RWPE1 (cell line): ENCODE data around the gene BAIAP3.

Experiments
- CTCF ChIA-PET: fragments of 350-600 bp; sonication (Branson Sonifier 250); formaldehyde crosslinking; extraction: SDS; loops from one replicate; lab custom pipeline; 2021; lab: Yijun Ruan, JAX
- POLR2A ChIA-PET: fragments of 400-600 bp; formaldehyde crosslinking; extraction: SDS; loops from one replicate; lab custom pipeline; 2020; ENCODE audit warnings: antibody characterized with exemption; ENCODE audit not compliant: low non-redundant PET; lab: Yijun Ruan, JAX
- DNase-seq: peaks from one replicate; pipeline ENCODE4 v3.0.0; 2012; ENCODE audit warnings: low spot score
- H3K27ac ChIP-seq: fragments of 450-650 bp; 2 replicates; pipeline ENCODE4 v1.5.1; 2017
- TF ChIP-seq, protein P1 (sequence below): fragments of 450-650 bp; conservative IDR thresholded peaks from 2 replicates; pipeline ENCODE4 v1.5.1; 2017; ENCODE audit warnings: low read depth, mild to moderate bottlenecking

BAIAP3 gene

DNA sequence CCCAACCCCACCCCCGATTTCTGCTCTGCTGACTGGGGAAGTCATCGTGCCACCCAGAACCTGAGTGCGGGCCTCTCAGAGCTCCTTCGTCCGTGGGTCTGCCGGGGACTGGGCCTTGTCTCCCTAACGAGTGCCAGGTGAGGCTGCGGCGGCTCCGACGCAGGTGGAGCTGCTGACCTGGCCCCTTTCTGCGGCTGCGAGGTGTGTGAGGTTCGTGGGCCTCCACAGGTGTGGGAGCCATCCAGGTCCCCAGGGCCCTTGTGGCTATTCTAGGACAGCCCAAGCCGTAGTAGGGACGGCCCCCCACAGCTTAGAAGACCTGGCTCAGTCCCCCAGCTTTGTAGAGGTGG, 21.0 kb upstream of the BAIAP3 start:
- H3K27ac ChIP-seq, result peak overlapping the region; percentile 96
- TF ChIP-seq, protein P1, sequence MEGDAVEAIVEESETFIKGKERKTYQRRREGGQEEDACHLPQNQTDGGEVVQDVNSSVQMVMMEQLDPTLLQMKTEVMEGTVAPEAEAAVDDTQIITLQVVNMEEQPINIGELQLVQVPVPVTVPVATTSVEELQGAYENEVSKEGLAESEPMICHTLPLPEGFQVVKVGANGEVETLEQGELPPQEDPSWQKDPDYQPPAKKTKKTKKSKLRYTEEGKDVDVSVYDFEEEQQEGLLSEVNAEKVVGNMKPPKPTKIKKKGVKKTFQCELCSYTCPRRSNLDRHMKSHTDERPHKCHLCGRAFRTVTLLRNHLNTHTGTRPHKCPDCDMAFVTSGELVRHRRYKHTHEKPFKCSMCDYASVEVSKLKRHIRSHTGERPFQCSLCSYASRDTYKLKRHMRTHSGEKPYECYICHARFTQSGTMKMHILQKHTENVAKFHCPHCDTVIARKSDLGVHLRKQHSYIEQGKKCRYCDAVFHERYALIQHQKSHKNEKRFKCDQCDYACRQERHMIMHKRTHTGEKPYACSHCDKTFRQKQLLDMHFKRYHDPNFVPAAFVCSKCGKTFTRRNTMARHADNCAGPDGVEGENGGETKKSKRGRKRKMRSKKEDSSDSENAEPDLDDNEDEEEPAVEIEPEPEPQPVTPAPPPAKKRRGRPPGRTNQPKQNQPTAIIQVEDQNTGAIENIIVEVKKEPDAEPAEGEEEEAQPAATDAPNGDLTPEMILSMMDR, result no peak
- no peak for DNase-seq
- CTCF ChIA-PET, result no interaction called here
- POLR2A ChIA-PET, result no interaction called here

- ChIA-PET CTCF (no interaction called here), POLR2A (no interaction called here)
- no peak for DNase-seq
- TF ChIP-seq, protein P1, result no peak
- peak overlapping the region; percentile 96 for H3K27ac ChIP-seq
These were observed 20.5 kb upstream of the BAIAP3 start for GRCh38 chr16:1312903-1313302.

DNA sequence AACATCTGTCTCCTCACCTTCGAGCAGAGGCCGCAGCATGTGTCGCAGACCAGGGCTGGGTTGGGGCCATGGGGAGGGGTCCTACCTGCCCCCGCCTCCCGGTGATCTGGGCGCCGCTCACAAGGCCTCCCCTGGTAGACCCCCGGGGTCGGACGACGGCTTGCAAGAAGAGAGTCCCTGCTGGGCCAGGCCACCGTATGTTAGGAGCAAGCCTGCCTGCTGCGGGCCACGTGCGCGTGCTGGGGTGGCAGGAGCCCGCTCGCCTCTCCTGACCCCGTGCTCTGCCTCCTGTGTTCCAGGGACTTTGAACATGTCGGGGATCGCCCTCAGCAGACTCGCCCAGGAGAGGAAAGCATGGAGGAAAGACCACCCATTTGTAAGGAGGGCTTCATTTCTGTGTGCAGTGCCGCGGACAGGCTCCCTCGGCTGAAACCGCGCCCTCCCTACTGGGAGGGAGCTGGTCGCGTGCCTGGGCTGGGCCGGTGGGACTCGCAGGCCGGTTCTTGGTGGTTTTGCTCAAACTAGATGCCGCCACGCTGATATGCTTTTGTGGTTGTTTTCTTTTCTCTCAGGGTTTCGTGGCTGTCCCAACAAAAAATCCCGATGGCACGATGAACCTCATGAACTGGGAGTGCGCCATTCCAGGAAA, 19.6 kb upstream of the BAIAP3 start:
- ChIA-PET POLR2A (no interaction called here), CTCF (no interaction called here)
- DNase-seq, result no peak

GRCh38 chr16:1314399-1315068, 18.9 kb upstream of the BAIAP3 start:
- CTCF ChIA-PET, result interaction anchor here (0.7 kb wide), 1 partner anchor 103 kb away, joined by 4 read pairs; no protein-coding TSS in a partner anchor
- DNase-seq, result no peak

More for the DNA sequence above, 19.6 kb upstream of the BAIAP3 start:
- TF ChIP-seq, protein P1, result no peak
- H3K27ac ChIP-seq, result no peak overlapping the region

DNA sequence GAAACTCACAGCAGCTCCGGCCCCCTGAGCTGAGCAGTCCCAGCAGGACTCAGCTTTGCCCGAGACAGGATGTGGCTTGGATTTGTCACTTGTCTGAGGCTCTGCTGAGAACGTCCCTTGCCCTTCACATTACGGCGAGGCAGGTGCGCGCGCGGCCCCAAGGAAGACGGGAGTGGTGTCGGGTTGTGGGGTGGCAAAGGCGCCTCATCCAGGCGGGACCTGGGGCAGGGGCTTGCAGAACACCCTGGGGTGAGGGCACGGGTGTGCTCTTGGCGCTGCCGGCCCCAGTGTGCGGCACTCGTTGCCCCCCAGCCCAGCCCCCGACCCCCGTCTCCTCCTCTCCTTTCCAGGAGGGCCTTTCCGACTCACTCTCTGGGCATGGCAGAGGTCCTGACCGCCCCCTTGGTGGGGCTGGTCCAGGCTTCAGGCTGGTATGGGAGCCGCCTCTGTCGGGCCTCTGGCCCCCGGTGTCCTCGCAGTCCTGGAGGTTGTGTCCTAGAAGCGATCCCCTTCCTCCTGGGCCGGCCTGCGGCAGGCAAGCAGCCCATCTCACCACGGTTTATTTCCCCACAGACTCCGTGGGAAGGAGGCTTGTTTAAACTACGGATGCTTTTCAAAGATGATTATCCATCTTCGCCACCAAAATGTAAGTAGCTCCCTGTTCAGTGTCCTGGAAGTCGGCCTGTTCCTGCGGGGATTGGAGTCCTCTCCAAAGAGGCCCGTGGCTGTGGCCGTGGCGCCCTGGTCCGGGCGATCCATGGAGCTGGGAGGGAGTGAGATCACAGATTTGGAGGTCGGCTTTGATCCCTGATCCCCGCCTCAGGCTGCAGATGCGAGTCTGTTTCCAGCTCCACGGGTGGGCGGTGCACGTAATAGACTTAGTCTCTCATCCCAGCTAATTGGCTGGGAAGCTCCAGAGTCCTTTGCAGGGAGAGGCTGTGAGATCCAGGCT, 18.1 kb upstream of the BAIAP3 start:
- ChIA-PET POLR2A (no interaction called here), CTCF (interaction anchor here (0.7 kb wide), 1 partner anchor 103 kb away, joined by 4 read pairs; no protein-coding TSS in a partner anchor)
- 0 out of 2 replicates have a peak overlapping the region, but pooled peaks have one; percentile 1 for H3K27ac ChIP-seq
- TF ChIP-seq, protein P1, result no peak
- no peak for DNase-seq

More at GRCh38 chr16:1314399-1315068, 18.9 kb upstream of the BAIAP3 start:
- 0 out of 2 replicates have a peak overlapping the region, but pooled peaks have one; percentile 1 for H3K27ac ChIP-seq
- TF ChIP-seq, protein P1, result no peak
- POLR2A ChIA-PET, result no interaction called here

DNA sequence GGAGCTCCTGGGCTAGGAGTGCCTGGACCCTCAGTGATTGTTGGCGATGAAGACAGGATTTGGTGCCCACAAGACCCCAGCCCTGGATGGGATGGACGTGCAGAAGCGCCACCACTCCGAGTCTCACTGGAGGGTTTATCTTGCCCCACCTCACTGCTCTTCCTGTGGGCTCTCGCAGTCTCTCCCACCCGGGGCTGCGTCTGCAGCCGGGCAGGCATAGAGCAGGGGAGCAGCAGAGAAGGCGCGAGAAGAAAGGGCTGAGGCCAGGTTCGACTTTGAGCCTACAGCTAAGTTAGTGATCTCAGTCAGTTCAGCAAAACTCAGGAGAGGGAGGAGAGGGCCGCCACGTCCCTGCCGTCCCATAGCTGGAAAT, 17.4 kb upstream of the BAIAP3 start:
- no peak for DNase-seq
- ChIA-PET POLR2A (interaction anchor here (1.0 kb wide), 1 partner anchor 21 kb away, joined by 5 read pairs; no protein-coding TSS in a partner anchor), CTCF (no interaction called here)
- TF ChIP-seq, protein P1, result no peak
- no peak overlapping the region for H3K27ac ChIP-seq
